ENCODE measurements around the gene SH3PXD2A. TPM values are rescaled to one million over a fixed set of nuclear protein-coding genes. Genes with fewer than 3 reads are reported as not detected.
A peak's percentile ranks its signal among the peaks of the same experiment; 100 is the strongest.

The SH3PXD2A gene
- total and polyA plus RNA-seq, 2 experiments from 2014 or later: 1.8 to 5.0 TPM

DNA sequence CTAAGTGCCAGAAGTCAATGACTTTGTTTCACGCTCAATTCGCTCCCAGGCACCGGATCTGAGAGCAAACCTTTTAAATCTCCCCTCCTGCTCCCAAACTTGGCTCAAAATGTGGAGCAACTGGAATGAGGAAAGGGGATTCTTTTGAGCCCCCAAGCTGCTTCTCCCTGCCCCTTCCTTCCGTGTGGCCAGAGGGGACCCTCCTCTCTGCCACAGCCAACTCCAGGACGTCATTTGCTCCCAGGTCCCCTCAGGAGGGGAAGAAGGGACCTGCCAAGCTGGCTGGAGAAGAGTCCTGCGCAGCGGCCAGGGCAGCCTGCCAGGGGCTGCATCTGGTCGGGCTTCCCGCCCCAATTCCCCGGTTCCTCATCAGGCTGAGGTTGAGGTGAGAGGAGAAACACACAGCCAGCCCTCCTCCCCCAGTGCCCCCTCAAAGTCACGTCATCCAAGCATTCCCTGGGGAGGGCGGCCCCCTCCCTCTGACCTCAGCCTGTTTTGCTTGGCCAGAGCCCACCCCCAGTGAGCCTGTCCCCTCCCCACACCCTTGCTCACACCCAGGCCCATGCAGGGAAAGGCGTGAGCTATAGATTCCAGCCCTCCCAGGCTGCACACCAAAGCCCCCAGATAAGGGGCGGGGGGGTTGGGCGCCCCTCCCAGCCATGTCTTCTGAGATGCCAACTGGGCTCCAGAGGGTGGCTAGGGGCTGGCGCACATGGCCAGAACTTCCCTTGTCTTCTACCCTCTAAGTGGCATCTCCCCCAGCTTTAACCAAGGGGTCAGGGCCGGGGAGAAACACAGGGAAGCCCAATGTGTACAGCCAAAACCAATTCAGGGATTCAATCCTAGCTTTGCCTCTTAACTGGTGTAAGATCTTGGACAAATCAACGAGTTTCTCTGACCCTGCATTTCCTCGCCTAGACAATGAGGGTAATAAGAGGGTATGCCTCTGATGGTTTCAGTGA lies 35.0 kb downstream of the SH3PXD2A start:
- no peak for TF ChIP-seq ZNF331 (CRISPR knock-in tag; IDR thresholded peaks at IDR 0.05; ENCODE audit: low read depth)
- TF ChIP-seq, protein P1, sequence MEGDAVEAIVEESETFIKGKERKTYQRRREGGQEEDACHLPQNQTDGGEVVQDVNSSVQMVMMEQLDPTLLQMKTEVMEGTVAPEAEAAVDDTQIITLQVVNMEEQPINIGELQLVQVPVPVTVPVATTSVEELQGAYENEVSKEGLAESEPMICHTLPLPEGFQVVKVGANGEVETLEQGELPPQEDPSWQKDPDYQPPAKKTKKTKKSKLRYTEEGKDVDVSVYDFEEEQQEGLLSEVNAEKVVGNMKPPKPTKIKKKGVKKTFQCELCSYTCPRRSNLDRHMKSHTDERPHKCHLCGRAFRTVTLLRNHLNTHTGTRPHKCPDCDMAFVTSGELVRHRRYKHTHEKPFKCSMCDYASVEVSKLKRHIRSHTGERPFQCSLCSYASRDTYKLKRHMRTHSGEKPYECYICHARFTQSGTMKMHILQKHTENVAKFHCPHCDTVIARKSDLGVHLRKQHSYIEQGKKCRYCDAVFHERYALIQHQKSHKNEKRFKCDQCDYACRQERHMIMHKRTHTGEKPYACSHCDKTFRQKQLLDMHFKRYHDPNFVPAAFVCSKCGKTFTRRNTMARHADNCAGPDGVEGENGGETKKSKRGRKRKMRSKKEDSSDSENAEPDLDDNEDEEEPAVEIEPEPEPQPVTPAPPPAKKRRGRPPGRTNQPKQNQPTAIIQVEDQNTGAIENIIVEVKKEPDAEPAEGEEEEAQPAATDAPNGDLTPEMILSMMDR (conservative IDR thresholded peaks at IDR 0.05; ENCODE audit: low read depth in 2 of 2): no peak
- TF ChIP-seq, protein P2, sequence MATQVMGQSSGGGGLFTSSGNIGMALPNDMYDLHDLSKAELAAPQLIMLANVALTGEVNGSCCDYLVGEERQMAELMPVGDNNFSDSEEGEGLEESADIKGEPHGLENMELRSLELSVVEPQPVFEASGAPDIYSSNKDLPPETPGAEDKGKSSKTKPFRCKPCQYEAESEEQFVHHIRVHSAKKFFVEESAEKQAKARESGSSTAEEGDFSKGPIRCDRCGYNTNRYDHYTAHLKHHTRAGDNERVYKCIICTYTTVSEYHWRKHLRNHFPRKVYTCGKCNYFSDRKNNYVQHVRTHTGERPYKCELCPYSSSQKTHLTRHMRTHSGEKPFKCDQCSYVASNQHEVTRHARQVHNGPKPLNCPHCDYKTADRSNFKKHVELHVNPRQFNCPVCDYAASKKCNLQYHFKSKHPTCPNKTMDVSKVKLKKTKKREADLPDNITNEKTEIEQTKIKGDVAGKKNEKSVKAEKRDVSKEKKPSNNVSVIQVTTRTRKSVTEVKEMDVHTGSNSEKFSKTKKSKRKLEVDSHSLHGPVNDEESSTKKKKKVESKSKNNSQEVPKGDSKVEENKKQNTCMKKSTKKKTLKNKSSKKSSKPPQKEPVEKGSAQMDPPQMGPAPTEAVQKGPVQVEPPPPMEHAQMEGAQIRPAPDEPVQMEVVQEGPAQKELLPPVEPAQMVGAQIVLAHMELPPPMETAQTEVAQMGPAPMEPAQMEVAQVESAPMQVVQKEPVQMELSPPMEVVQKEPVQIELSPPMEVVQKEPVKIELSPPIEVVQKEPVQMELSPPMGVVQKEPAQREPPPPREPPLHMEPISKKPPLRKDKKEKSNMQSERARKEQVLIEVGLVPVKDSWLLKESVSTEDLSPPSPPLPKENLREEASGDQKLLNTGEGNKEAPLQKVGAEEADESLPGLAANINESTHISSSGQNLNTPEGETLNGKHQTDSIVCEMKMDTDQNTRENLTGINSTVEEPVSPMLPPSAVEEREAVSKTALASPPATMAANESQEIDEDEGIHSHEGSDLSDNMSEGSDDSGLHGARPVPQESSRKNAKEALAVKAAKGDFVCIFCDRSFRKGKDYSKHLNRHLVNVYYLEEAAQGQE (IDR thresholded peaks at IDR 0.05; ENCODE audit: unreplicated experiment): no peak
- no peak for TF ChIP-seq POLR2AphosphoS5 (IDR thresholded peaks at IDR 0.05; ENCODE audit: low read depth)
- no peak for TF ChIP-seq JUNB (IDR thresholded peaks at IDR 0.05; ENCODE audit: unreplicated experiment)
- TF ChIP-seq, protein P3, sequence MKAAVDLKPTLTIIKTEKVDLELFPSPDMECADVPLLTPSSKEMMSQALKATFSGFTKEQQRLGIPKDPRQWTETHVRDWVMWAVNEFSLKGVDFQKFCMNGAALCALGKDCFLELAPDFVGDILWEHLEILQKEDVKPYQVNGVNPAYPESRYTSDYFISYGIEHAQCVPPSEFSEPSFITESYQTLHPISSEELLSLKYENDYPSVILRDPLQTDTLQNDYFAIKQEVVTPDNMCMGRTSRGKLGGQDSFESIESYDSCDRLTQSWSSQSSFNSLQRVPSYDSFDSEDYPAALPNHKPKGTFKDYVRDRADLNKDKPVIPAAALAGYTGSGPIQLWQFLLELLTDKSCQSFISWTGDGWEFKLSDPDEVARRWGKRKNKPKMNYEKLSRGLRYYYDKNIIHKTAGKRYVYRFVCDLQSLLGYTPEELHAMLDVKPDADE (IDR thresholded peaks at IDR 0.05): no peak
- TF ChIP-seq EZH2phosphoT487 (IDR thresholded peaks at IDR 0.05; ENCODE audit: unreplicated experiment): no peak
- no peak for TF ChIP-seq EZH2 (IDR thresholded peaks at IDR 0.05; ENCODE audit: low read depth, unreplicated experiment)
- TF ChIP-seq, protein P4, sequence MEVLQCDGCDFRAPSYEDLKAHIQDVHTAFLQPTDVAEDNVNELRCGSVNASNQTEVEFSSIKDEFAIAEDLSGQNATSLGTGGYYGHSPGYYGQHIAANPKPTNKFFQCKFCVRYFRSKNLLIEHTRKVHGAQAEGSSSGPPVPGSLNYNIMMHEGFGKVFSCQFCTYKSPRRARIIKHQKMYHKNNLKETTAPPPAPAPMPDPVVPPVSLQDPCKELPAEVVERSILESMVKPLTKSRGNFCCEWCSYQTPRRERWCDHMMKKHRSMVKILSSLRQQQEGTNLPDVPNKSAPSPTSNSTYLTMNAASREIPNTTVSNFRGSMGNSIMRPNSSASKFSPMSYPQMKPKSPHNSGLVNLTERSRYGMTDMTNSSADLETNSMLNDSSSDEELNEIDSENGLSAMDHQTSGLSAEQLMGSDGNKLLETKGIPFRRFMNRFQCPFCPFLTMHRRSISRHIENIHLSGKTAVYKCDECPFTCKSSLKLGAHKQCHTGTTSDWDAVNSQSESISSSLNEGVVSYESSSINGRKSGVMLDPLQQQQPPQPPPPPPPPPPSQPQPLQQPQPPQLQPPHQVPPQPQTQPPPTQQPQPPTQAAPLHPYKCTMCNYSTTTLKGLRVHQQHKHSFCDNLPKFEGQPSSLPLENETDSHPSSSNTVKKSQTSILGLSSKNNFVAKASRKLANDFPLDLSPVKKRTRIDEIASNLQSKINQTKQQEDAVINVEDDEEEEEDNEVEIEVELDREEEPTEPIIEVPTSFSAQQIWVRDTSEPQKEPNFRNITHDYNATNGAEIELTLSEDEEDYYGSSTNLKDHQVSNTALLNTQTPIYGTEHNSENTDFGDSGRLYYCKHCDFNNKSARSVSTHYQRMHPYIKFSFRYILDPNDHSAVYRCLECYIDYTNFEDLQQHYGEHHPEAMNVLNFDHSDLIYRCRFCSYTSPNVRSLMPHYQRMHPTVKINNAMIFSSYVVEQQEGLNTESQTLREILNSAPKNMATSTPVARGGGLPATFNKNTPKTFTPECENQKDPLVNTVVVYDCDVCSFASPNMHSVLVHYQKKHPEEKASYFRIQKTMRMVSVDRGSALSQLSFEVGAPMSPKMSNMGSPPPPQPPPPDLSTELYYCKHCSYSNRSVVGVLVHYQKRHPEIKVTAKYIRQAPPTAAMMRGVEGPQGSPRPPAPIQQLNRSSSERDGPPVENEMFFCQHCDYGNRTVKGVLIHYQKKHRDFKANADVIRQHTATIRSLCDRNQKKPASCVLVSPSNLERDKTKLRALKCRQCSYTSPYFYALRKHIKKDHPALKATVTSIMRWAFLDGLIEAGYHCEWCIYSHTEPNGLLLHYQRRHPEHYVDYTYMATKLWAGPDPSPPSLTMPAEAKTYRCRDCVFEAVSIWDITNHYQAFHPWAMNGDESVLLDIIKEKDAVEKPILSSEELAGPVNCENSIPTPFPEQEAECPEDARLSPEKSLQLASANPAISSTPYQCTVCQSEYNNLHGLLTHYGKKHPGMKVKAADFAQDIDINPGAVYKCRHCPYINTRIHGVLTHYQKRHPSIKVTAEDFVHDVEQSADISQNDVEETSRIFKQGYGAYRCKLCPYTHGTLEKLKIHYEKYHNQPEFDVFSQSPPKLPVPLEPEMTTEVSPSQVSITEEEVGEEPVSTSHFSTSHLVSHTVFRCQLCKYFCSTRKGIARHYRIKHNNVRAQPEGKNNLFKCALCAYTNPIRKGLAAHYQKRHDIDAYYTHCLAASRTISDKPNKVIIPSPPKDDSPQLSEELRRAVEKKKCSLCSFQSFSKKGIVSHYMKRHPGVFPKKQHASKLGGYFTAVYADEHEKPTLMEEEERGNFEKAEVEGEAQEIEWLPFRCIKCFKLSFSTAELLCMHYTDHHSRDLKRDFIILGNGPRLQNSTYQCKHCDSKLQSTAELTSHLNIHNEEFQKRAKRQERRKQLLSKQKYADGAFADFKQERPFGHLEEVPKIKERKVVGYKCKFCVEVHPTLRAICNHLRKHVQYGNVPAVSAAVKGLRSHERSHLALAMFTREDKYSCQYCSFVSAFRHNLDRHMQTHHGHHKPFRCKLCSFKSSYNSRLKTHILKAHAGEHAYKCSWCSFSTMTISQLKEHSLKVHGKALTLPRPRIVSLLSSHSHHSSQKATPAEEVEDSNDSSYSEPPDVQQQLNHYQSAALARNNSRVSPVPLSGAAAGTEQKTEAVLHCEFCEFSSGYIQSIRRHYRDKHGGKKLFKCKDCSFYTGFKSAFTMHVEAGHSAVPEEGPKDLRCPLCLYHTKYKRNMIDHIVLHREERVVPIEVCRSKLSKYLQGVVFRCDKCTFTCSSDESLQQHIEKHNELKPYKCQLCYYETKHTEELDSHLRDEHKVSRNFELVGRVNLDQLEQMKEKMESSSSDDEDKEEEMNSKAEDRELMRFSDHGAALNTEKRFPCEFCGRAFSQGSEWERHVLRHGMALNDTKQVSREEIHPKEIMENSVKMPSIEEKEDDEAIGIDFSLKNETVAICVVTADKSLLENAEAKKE (CRISPR knock-in tag; IDR thresholded peaks at IDR 0.05): no peak
- TF ChIP-seq ZNF114 (CRISPR knock-in tag; IDR thresholded peaks at IDR 0.05): no peak
- TF ChIP-seq CREB1 (CRISPR knock-in tag; IDR thresholded peaks at IDR 0.05; ENCODE audit: low read depth): no peak
- no peak for TF ChIP-seq NANOG (IDR thresholded peaks at IDR 0.05; ENCODE audit: borderline replicate concordance)
- no peak for TF ChIP-seq STAT1 (IDR thresholded peaks at IDR 0.05; ENCODE audit: unreplicated experiment)
- Mint-ChIP-seq H3K27me3 (ENCODE audit: insufficient read depth, low read depth, poor library complexity) (peaks cover 19% of the 10 kb centered on the region), H3K36me3 (ENCODE audit: low read depth) (no peaks in the 10 kb centered on the region), H3K9me3 (no peaks in the 10 kb centered on the region), H3K4me1 (peaks cover 31% of the 10 kb centered on the region), H3K27ac (no peak overlapping the region), H3K4me3 (no peak overlapping the region)
- peak; percentile 42 for ATAC-seq
- Histone ChIP-seq H3K36me3 (ENCODE audit: insufficient read depth) (no peaks in the 10 kb centered on the region), H2AFZ (no peak overlapping the region), H3K4me3 (no peak overlapping the region), H3F3A (replicated peaks; ENCODE audit: low read depth) (no peaks in the 10 kb centered on the region), H3K4me1 (ENCODE audit: insufficient read depth) (no peaks in the 10 kb centered on the region; the same call in 1 of the 2 replicates), H3K79me2 (replicated peaks; ENCODE audit: insufficient read depth) (no peaks in the 10 kb centered on the region), H3K9me2 (ENCODE audit: insufficient read depth) (no peaks in the 10 kb centered on the region), H3K4me2 (no peak overlapping the region), H3K27ac (ENCODE audit: low read depth) (no peak overlapping the region), H3K27me3 (ENCODE audit: insufficient read depth) (no peaks in the 10 kb centered on the region), H4K20me1 (replicated peaks; ENCODE audit: insufficient read depth) (no peaks in the 10 kb centered on the region)
- DNase-seq (ENCODE audit: low spot score): no peak
